ENCODE measurements around the gene LDB3. TPM values are rescaled to one million over a fixed set of nuclear protein-coding genes. Genes with fewer than 3 reads are reported as not detected.
"Not testable (repeated sequence)": the region's sequence is repeated elsewhere in the genome, so short reads cannot be mapped to it uniquely, and the experiment has no call there.

LDB3 gene
- under 1 TPM in 1 of 2 experiments, not detected in 1; 0.04 TPM for total RNA-seq

- POLR2A ChIA-PET: no interaction called here
- CTCF ChIA-PET: no interaction called here
These were observed at the start of gene LDB3 for GRCh38 chr10:86668297-86669165. Gene LDB3, plus strand, starts transcription at chr10:86668511. Its CDS starts 181 bp downstream, at chr10:86668692.

GRCh38 chr10:86628311-86628710, 40.0 kb upstream of the LDB3 start:
- POLR2A ChIA-PET: no interaction called here
- CTCF ChIA-PET: no interaction called here

GRCh38 chr10:86630079-86630478, 38.2 kb upstream of the LDB3 start:
- ChIA-PET POLR2A (no interaction called here), CTCF (interaction anchor here (0.6 kb wide), 1 partner anchor 108 kb away, joined by 3 read pairs; no protein-coding TSS in a partner anchor)

GRCh38 chr10:86632009-86632800, 36.1 kb upstream of the LDB3 start:
- ChIA-PET CTCF (interaction anchor here (0.8 kb wide), 1 partner anchor 232 kb away, joined by 3 read pairs; no protein-coding TSS in a partner anchor), POLR2A (no interaction called here)

GRCh38 chr10:86632951-86633350, 35.4 kb upstream of the LDB3 start:
- POLR2A ChIA-PET: no interaction called here
- CTCF ChIA-PET: no interaction called here

GRCh38 chr10:86635402-86635801, 32.9 kb upstream of the LDB3 start:
- ChIA-PET POLR2A (no interaction called here), CTCF (no interaction called here)

GRCh38 chr10:86636311-86636710, 32.0 kb upstream of the LDB3 start:
- CTCF ChIA-PET: no interaction called here

GRCh38 chr10:86642021-86642420, 26.3 kb upstream of the LDB3 start:
- ChIA-PET CTCF (no interaction called here), POLR2A (no interaction called here)

More at GRCh38 chr10:86636311-86636710, 32.0 kb upstream of the LDB3 start:
- POLR2A ChIA-PET: no interaction called here

GRCh38 chr10:86642499-86642898, 25.8 kb upstream of the LDB3 start:
- ChIA-PET CTCF (no interaction called here), POLR2A (no interaction called here)

GRCh38 chr10:86644152-86644793, 24.0 kb upstream of the LDB3 start:
- CTCF ChIA-PET: no interaction called here
- POLR2A ChIA-PET: no interaction called here

- CTCF ChIA-PET: no interaction called here
These were observed 23.4 kb upstream of the LDB3 start for GRCh38 chr10:86644794-86645445.

GRCh38 chr10:86645621-86646165, 22.6 kb upstream of the LDB3 start:
- CTCF ChIA-PET, POLR2A ChIA-PET: not testable (repeated sequence)

More at GRCh38 chr10:86644794-86645445, 23.4 kb upstream of the LDB3 start:
- POLR2A ChIA-PET: no interaction called here

- POLR2A ChIA-PET: no interaction called here
- CTCF ChIA-PET: no interaction called here
These were observed 21.8 kb upstream of the LDB3 start for GRCh38 chr10:86646532-86646931.

- CTCF ChIA-PET: no interaction called here
- POLR2A ChIA-PET: no interaction called here
These were observed 21.4 kb upstream of the LDB3 start for GRCh38 chr10:86646933-86647332.

GRCh38 chr10:86647773-86648703, 20.3 kb upstream of the LDB3 start:
- CTCF ChIA-PET: no interaction called here
- POLR2A ChIA-PET: no interaction called here

- ChIA-PET CTCF (no interaction called here), POLR2A (no interaction called here)
These were observed 19.4 kb upstream of the LDB3 start for GRCh38 chr10:86648704-86649427.

- CTCF ChIA-PET: no interaction called here
- POLR2A ChIA-PET: no interaction called here
These were observed 18.7 kb upstream of the LDB3 start for GRCh38 chr10:86649471-86650150.

- CTCF ChIA-PET: no interaction called here
- POLR2A ChIA-PET: no interaction called here
These were observed 18.2 kb upstream of the LDB3 start for GRCh38 chr10:86650151-86650550.

All from activated CD8-positive, alpha-beta memory T cell treated with anti-CD3 and anti-CD28 coated beads for 36 hours (primary cell).